Measurements from ENCODE around the gene COL10A1.

DNA sequence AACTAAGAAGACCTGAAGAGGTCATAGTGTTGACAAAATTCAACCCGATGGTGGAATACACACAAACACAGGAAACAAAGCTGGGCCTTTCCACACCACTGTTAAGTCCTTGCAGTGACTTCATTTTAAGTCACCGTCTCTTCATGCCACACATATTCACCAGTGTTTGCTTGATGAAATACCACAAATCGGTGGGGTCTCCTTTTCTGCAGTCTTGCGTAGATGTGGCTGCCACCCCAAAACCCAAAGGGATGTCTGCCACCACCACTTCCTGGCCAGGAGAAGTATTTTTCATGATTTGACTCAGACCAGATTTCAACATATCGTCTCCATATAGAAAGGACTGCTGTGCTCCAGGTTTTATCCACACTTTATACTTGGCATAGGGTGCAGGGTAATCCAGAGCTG is 11.0 kb upstream of the COL10A1 start:
- TF ChIP-seq, protein P1, sequence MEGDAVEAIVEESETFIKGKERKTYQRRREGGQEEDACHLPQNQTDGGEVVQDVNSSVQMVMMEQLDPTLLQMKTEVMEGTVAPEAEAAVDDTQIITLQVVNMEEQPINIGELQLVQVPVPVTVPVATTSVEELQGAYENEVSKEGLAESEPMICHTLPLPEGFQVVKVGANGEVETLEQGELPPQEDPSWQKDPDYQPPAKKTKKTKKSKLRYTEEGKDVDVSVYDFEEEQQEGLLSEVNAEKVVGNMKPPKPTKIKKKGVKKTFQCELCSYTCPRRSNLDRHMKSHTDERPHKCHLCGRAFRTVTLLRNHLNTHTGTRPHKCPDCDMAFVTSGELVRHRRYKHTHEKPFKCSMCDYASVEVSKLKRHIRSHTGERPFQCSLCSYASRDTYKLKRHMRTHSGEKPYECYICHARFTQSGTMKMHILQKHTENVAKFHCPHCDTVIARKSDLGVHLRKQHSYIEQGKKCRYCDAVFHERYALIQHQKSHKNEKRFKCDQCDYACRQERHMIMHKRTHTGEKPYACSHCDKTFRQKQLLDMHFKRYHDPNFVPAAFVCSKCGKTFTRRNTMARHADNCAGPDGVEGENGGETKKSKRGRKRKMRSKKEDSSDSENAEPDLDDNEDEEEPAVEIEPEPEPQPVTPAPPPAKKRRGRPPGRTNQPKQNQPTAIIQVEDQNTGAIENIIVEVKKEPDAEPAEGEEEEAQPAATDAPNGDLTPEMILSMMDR (IDR thresholded peaks at IDR 0.05; ENCODE audit: low read length) = no peak
- no peak for TF ChIP-seq EZH2 (optimal IDR thresholded peaks at IDR 0.05; ENCODE audit: low read depth, low read length)
- no peak for TF ChIP-seq EZH2phosphoT487 (IDR thresholded peaks at IDR 0.05; ENCODE audit: low read length)
